Measurements from ENCODE around the gene S100A10. TPM values are rescaled to one million over a fixed set of nuclear protein-coding genes. Genes with fewer than 3 reads are reported as not detected.

Gene S100A10
- total and polyA plus RNA-seq, 2 of the 4 experiments (the other 2 are of a cell fraction) = 86.0 to 277 TPM

DNA sequence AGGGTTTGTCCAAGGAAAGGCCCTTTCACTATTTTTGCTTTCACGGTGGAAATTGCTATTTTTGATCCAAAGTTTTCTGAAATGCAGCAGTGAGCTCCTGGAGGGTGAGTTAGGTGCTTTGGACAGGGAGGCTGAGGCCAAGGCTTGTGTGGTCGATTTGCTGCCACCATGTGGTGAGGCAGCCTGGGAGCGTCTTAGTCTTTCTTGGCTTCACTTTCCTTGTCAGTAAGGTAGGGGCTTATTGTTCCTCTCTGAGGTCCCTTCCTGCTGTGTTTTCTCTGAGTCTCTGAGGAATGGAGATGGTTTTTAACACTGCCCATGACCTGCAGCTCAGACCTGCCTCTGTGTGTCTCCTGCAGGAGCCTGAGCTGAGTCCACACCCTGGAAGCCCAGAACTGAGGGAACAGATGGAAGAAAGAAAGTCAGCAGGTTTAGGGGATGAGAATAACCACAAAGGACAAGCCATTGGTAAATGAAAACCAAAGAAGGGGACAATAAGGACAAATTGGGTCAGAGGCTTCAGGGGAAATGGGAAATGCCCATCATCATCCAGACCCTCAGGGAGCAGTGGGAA is 20.1 kb upstream of the S100A10 start:
- Histone ChIP-seq H3K4me3 (ENCODE audit: insufficient read depth, low read depth, low read length) (no peak overlapping the region), H2AK5ac (ENCODE audit: low read depth, low read length) (no peak overlapping the region), H3K14ac (replicated peaks; ENCODE audit: low read depth, low read length) (no peak overlapping the region), H3K4me1 (ENCODE audit: control insufficient read depth, insufficient read depth, low read length) (no peaks in the 10 kb centered on the region), H3K56ac (ENCODE audit: extremely low read depth, insufficient read depth, low read length) (no peak overlapping the region), H3K27ac (ENCODE audit: insufficient read depth, low read length) (no peak overlapping the region), H2AFZ (replicated peaks; ENCODE audit: low read length, poor library complexity) (peak overlapping the region; percentile 23), H4K8ac (ENCODE audit: low read depth in 2 of 2, low read length in 2 of 2) (no peak overlapping the region), H4K91ac (ENCODE audit: insufficient read depth, low read depth, low read length) (no peak overlapping the region), H2BK5ac (ENCODE audit: low read depth, low read length, poor library complexity, severe bottlenecking) (no peak overlapping the region), H3K23ac (ENCODE audit: low read depth, low read length) (no peak overlapping the region), H2AK9ac (replicated peaks; ENCODE audit: low read depth, low read length, poor library complexity) (no peak overlapping the region), H3K9ac (ENCODE audit: low read depth, low read length) (no peak overlapping the region), H2BK20ac (ENCODE audit: low read depth, low read length) (no peak overlapping the region), H3K9me1 (ENCODE audit: insufficient read depth, low read length) (0 out of 2 replicates have a peak, but pooled peaks cover 2% of the 10 kb centered on the region), H3K79me1 (ENCODE audit: low read depth in 1 of 2, low read length in 2 of 2) (no peaks in the 10 kb centered on the region), H2BK120ac (ENCODE audit: low read depth, low read length) (no peak overlapping the region), H3K18ac (ENCODE audit: low read depth, low read length) (no peak overlapping the region), H3K4me2 (ENCODE audit: low read depth, low read length) (no peak overlapping the region), H4K20me1 (ENCODE audit: insufficient read depth, low read length) (no peaks in the 10 kb centered on the region), H3K27me3 (ENCODE audit: control insufficient read depth, insufficient read depth, low read length) (peaks cover 30% of the 10 kb centered on the region), H2BK15ac (ENCODE audit: low read depth, low read length) (no peak overlapping the region), H4K5ac (ENCODE audit: low read depth, low read length) (no peak overlapping the region), H3K36me3 (ENCODE audit: control insufficient read depth, insufficient read depth, low read length) (no peaks in the 10 kb centered on the region), H3K4ac (ENCODE audit: low read depth, low read length) (no peak overlapping the region), H3K9me3 (ENCODE audit: control insufficient read depth, insufficient read depth, low read length) (no peaks in the 10 kb centered on the region)
- in situ Hi-C loops (cut with MboI; ENCODE audit: low sequenced_read_pairs) = no loop called here
- CTCF ChIA-PET = interaction anchor here (0.6 to 3.9 kb wide), 7 partner anchors 8 to 79 kb away, joined by 3 to 15 read pairs (median 3); no protein-coding TSS in a partner anchor
- ATAC-seq (ENCODE audit: low read depth) = peak; percentile 57
- peak; percentile 56 for DNase-seq
- TF ChIP-seq RFX5 (IDR thresholded peaks at IDR 0.05; ENCODE audit: low read depth, low read length) (no peak), BHLHE40 (IDR thresholded peaks at IDR 0.05; ENCODE audit: low read depth, low read length) (no peak), MAZ (IDR thresholded peaks at IDR 0.05; ENCODE audit: borderline replicate concordance, low read depth, low read length) (no peak), POLR2A (IDR thresholded peaks at IDR 0.05; ENCODE audit: low read depth, low read length) (no peak), ELK1 (IDR thresholded peaks at IDR 0.05; ENCODE audit: borderline replicate concordance, low read depth, low read length) (no peak), RAD21 (IDR thresholded peaks at IDR 0.05; ENCODE audit: low read length) (peak; percentile 47), CEBPB (IDR thresholded peaks at IDR 0.05; ENCODE audit: low read depth, low read length) (no peak), SMC3 (IDR thresholded peaks at IDR 0.05; ENCODE audit: low read depth, low read length) (peak; percentile 64)
- TF ChIP-seq, protein P1, sequence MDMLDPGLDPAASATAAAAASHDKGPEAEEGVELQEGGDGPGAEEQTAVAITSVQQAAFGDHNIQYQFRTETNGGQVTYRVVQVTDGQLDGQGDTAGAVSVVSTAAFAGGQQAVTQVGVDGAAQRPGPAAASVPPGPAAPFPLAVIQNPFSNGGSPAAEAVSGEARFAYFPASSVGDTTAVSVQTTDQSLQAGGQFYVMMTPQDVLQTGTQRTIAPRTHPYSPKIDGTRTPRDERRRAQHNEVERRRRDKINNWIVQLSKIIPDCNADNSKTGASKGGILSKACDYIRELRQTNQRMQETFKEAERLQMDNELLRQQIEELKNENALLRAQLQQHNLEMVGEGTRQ (IDR thresholded peaks at IDR 0.05; ENCODE audit: low read depth, low read length) = no peak
- TF ChIP-seq, protein P2, sequence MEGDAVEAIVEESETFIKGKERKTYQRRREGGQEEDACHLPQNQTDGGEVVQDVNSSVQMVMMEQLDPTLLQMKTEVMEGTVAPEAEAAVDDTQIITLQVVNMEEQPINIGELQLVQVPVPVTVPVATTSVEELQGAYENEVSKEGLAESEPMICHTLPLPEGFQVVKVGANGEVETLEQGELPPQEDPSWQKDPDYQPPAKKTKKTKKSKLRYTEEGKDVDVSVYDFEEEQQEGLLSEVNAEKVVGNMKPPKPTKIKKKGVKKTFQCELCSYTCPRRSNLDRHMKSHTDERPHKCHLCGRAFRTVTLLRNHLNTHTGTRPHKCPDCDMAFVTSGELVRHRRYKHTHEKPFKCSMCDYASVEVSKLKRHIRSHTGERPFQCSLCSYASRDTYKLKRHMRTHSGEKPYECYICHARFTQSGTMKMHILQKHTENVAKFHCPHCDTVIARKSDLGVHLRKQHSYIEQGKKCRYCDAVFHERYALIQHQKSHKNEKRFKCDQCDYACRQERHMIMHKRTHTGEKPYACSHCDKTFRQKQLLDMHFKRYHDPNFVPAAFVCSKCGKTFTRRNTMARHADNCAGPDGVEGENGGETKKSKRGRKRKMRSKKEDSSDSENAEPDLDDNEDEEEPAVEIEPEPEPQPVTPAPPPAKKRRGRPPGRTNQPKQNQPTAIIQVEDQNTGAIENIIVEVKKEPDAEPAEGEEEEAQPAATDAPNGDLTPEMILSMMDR (conservative IDR thresholded peaks at IDR 0.05; ENCODE audit: low read depth, low read length) = peak; percentile 60
- intact Hi-C loops (cut with micrococcal nuclease) = loop anchor here (1.0 kb wide), 2 partner anchors 45 to 79 kb away; no protein-coding TSS in a partner anchor
- BruUV-seq (replicated peaks) = no TSS peak
- WGBS, 2 experiments (ENCODE audit: extremely low coverage in 2 of 2, insufficient read length in 1 of 2) = 0% methylated on average over 2 of the region's 3 CpGs; no CpG with 5 or more reads in 1 of the 2 experiments
- POLR2A ChIA-PET (ENCODE audit: unreplicated experiment) = no interaction called here
- dilution Hi-C loops (cut with HindIII; ENCODE audit: low sequenced_read_pairs, unreplicated experiment) = loop anchor here (25.0 kb wide), 1 partner anchor 101 kb away; the partner anchor contains the start of gene THEM4

Data from IMR-90 (cell line).